GM19395 (cell line): ENCODE data around the gene ARHGEF7.
A peak's percentile ranks its signal among the peaks of the same experiment; 100 is the strongest.

Source experiments
- ATAC-seq: cut with Tn5 transposase; IDR thresholded peaks from one replicate; pipeline ENCODE4 v1.9.1; 2021; ENCODE audit warnings: mild to moderate bottlenecking, moderate library complexity; ENCODE audit not compliant: unreplicated experiment

Gene ARHGEF7

DNA sequence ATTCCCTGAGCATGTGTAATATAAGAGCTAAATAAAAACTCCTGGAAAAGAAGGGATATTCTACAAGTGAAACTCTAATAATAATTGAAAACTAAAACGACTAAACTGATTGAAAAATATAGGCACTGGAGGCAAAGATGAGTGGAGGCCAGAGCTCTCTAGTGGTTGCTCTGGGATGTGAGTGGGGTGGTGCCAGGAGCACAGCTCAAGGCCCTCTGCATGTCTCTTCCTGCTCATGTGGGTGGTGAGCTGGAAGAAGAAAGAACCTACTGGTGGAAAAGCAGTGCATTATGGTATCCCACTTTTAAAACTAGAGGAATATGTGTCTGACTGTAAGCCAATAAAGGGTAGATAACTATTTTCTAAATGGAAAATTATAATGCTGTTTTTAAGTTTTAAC is 15.8 kb upstream of the ARHGEF7 start:
- ATAC-seq = no peak

DNA sequence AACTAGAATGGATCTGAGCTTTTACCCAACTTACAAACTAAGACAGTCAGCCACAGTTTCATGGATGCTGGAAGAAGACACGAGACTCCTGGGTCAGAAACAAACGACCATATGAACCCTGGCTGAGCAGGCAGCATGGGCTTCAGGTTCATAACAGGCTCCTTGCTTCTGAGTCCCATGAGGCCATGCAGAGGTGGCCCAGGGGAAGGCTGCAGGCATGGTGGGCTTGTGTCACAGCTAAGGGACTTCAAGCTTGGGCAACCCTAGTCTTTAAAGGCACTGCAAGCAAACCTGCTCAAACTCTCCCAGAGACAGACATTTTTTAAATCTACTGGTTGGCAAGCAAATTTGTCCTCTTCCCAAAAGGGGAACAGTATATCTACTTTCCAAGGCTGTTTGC is 5.1 kb upstream of the ARHGEF7 start:
- no peak for ATAC-seq

- no peak for ATAC-seq
Measured at GRCh38 chr13:111111376-111111937, 3.7 kb upstream of the ARHGEF7 start.

DNA sequence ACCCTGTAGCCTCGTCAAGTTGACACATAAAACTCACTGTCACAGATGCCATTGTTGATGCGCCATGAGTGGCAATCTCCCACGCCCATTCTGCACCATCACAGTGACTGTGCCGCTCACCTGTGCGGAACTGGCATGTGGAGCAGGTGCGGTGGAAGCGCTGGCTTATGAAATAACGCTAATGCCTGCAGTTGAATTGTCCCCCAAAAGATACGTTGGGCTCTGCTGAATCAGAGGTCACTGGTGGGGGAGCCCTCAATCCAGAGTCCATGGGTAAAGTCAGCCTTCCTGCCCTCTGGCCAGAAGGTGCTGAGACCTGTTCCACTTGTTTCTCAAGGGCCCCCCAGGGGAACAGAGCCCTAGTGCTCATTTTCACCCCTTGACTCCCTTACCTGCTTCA is 2.9 kb upstream of the ARHGEF7 start:
- ATAC-seq = no peak

- peak; percentile 54 for ATAC-seq
Measured at GRCh38 chr13:111114362-111115060, 599 bp upstream of the ARHGEF7 start.

DNA sequence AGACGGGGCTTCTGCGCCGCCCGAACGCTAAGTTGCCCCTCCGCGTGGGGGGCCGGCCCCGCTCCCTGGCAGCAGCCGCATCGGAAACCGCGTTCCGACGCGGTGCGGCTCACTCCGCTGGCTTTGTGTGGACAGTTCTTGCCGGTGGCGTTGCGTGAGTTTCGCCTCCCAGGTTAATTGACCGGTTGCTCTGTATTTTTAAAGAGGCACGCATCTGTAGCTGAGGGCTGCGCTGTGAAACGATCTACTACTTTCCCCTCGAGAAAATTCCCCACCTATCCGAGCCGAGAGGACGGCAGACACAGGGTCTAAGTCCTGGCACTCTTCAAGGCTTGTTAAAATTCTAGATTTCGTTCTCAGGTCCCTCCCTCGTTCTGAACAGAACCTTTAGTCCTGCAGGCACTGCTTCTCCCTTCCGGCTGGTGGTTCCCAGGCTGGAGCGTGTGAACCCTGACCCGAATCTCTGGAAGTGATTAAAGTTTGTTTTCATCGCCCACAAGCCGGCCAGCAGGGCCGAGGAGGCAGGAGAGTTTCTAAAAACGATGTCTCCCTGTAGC is 933 bp downstream of the ARHGEF7 start:
- no peak for ATAC-seq

DNA sequence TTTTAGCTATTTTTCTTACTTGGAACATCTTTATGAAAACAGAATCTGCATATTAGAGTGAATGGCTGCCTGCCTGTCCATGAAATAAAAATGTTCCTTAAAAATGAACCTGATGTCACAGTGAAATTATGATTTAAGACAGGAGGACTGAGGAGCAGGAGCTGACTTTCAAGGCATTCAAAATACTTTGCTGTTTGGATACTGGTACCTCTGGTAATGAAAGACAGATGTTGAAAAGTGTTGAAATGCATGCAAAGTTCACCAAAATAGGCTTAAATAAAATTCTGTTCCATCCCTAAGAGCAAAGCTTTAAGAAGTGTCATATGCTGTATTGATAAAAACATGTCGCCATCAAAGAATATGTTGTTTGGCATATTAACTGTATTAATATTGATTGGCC is 1.7 kb downstream of the ARHGEF7 start:
- no peak for ATAC-seq

- no peak for ATAC-seq
Measured at GRCh38 chr13:111117289-111117688, 2.2 kb downstream of the ARHGEF7 start.

DNA sequence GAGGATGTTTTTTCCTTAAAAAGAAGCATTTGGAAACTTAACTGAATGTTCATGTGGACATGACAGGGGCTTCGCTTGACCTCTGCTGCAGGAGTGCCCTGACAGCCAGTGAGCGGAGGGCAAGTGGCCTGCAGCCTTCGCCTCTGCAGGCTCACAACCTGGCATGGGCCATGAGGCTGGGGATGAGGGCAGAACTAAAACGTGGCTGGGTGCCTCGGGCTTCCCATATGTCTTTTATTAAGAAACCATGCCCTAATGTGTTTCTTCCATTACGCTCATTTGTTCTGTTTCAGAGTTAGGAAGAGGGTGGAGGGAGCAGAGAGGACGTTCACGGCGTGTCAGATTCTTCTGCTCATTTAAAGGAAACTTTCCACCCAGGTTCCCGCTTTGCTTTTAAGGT is 2.9 kb downstream of the ARHGEF7 start:
- no peak for ATAC-seq

DNA sequence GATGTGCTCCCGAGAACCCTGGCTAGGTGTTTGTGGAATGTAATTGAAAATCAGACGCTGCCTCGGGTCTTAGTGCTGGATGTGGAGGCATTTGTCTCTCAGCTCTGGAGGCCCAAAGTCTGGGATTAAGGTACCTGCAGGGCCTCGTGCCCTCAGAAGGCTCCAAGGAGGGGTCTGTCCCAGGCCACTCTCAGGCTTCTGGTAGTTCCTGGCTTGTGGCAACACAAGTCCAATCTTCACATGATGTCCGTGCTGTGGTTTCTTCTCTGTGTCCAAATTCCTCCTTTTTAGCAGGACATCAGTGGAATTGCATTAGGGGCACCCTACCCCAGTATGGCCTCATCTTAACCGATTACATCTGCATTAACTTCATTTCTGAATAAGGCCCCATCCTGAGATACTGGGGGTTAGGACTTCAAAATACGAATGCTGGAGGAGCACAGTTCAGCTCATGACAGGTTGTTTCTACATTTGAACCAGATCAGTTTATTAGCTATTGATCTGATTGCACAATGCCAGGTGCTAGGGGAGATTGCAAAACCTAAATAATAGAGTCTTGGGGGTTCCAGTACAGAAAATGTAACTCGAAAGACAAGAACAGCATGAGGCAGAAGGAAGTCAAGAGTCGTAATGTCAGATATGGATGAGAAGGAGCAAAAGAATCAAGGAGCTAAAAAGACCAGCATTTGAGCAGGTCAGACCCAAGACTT is 3.9 kb downstream of the ARHGEF7 start:
- no peak for ATAC-seq

- ATAC-seq = no peak
Measured at GRCh38 chr13:111119966-111120365, 4.9 kb downstream of the ARHGEF7 start.

GRCh38 chr13:111120422-111120821 is 5.3 kb downstream of the ARHGEF7 start:
- no peak for ATAC-seq

- ATAC-seq = no peak
Measured at GRCh38 chr13:111120913-111121312, 5.8 kb downstream of the ARHGEF7 start.

DNA sequence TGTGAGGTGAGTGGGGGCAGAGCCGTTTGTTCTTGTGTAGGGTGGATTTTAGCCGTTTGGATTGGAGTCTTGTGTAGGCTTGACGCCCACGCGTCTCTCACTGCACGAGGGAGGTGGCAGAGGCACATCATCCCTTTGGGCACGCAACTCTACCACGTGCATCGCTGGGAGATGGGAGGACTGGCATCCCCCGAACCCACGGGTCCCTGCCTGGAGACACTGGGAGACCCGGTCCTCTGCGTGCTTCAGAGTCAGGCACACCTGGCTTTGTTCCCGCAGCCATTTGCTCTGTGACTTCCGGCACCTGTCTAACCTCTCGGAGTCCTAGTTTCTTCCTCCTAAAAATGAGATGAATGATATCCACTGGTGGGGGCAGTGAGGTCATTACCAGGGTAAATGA is 6.4 kb downstream of the ARHGEF7 start:
- ATAC-seq = no peak

GRCh38 chr13:111122056-111122455 is 6.9 kb downstream of the ARHGEF7 start:
- no peak for ATAC-seq

DNA sequence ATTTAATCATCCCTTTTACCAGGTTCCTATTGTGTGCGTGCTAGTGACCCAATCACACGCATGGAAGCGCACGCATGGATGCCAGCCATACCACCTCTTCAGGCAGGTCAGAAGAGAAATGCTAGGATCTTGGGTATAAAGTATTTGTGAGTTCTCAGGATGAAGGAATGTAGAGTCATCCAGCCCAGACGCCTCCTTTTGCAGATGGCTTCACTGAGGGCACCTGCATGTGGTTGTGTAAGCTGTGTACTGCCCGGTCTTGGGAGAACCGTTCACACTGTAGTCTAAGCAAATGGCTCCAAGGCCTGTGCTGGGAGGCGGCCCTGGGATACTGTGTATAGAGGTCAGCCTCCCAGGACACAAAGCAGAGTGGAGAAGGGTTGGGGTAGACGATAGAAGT is 7.5 kb downstream of the ARHGEF7 start:
- ATAC-seq = no peak

DNA sequence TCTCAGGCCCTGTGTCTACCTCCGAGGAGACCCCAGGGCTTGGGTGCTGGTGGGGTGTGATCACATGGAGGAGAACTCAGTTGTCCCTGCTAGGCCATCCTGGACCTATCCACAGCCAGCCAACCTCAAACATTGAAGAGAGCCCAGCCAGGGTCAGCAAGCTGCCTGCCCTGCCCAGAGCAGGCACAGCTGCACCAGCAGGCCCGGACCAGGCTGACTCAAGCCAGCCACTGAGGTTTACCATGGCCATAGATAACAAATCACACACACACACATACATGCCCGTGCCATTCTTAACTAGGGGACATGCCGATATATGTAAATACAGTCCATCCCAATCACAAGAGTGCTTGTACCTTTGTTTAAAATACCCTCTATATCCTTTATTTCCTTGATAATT is 8.1 kb downstream of the ARHGEF7 start:
- no peak for ATAC-seq

DNA sequence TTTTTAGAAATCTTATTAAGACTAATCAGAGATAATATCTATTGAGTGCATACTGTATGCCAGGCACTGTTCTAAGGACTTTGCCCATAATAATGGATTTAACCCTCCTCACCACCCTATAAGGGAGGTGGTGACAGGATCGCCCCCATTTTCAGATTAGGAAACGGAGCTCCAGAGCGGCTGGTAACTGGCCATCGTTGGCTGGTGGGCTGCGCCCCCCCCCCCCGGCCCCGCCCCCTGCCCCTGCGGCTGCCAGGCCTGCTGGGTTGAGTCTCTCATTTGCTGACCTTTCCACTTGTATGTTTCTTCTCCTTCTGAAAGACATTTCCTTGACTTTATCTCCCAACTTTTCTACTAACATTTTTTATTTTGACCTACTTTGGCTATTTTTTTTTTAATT is 8.5 kb downstream of the ARHGEF7 start:
- ATAC-seq = no peak

DNA sequence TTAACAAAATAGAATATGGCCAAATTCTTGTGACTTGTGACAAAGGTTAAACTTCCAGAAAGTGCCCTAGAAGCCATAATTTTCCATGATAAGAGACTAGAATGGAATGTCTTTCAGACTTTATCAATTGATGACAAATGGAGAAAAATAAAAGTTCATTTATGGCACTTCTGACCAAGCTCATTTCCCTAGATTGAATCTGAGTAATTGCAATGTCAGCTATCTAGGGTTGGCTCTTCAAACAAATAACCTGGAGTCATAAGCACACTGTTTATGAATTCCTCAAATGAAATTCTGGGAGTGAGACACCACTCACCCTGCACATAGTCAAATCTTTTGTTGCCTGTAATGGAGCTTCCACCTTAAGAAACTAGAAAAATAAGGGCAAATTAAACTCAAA is 11.4 kb downstream of the ARHGEF7 start:
- no peak for ATAC-seq

DNA sequence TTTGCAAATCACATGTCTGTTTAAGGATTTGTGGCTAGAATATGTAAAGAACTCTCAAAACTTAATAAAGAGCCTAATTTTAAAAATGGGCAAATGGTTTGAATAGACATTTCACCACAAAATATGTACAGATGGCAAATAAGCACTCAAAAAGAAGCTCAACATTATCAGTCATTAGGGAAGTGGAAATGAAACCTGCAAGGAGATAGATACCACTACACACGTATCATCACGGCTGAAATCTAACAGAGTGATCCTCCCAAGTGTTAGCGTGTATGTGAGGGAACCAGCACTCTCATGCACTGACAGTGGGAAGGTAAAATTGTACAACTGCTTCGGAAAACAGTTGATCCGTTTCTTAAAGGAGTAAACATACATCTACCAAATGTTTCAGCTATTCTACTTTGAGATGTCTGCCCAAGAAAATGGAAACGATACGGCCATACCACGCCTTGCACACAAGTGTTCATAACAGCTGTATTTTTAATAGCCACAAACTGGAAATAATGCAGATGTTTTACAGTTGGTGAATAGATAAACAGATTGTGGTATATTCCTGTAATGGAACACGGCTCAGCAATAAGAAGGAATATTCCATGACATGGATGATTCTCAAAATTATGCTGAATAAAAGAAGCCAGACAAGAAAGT is 14.5 kb downstream of the ARHGEF7 start:
- peak; percentile 99 for ATAC-seq

- peak; percentile 4 for ATAC-seq
Measured at GRCh38 chr13:111130116-111130508, 15.0 kb downstream of the ARHGEF7 start.

- ATAC-seq = no peak
Measured at GRCh38 chr13:111131048-111131447, 15.9 kb downstream of the ARHGEF7 start.
